ENCODE measurements around the gene WSB1. TPM values are rescaled to one million over a fixed set of nuclear protein-coding genes. Genes with fewer than 3 reads are reported as not detected.
"Not testable (repeated sequence)": the region's sequence is repeated elsewhere in the genome, so short reads cannot be mapped to it uniquely, and the experiment has no call there.

WSB1 gene
- total and polyA plus RNA-seq, 2 experiments from 2014 or later = 161 to 214 TPM

GRCh38 chr17:27246537-27246936 is 47.4 kb upstream of the WSB1 start:
- H3K4me1 ChIP-seq (ENCODE audit: insufficient read depth) = peaks cover 11% of the 10 kb centered on the region
- H3K79me2 ChIP-seq = no peaks in the 10 kb centered on the region
- H3K4me2 ChIP-seq = no peak overlapping the region
- no peaks in the 10 kb centered on the region for H3K9me3 ChIP-seq (ENCODE audit: low read depth)
- no peaks in the 10 kb centered on the region for H3K27me3 ChIP-seq
- H3K36me3 ChIP-seq (replicated peaks; ENCODE audit: insufficient read depth, low read depth) = no peaks in the 10 kb centered on the region
- H3K4me3 ChIP-seq = no peak overlapping the region
- TF ChIP-seq CTCF (IDR thresholded peaks at IDR 0.05; ENCODE audit: poor library complexity) = no peak
- no peak for TF ChIP-seq EZH2 (IDR thresholded peaks at IDR 0.05; ENCODE audit: borderline replicate concordance)
- TF ChIP-seq EZH2phosphoT487 (IDR thresholded peaks at IDR 0.05; ENCODE audit: low read depth, severe bottlenecking, unreplicated experiment) = no peak
- H2AFZ ChIP-seq = no peak overlapping the region
- H4K20me1 ChIP-seq (ENCODE audit: insufficient read depth, poor library complexity, severe bottlenecking) = no peaks in the 10 kb centered on the region
- no peak overlapping the region for H3K27ac ChIP-seq
- no peaks in the 10 kb centered on the region for H3K9me2 ChIP-seq (replicated peaks; ENCODE audit: insufficient read depth)
- DNase-seq (ENCODE audit: low spot score) = no peak

- Histone ChIP-seq H3K4me1 (ENCODE audit: insufficient read depth) (peaks cover 11% of the 10 kb centered on the region), H3K79me2 (no peaks in the 10 kb centered on the region), H4K20me1 (ENCODE audit: insufficient read depth, poor library complexity, severe bottlenecking) (no peaks in the 10 kb centered on the region), H3K9me3 (ENCODE audit: low read depth) (no peaks in the 10 kb centered on the region), H2AFZ (no peak overlapping the region), H3K27ac (peak overlapping the region; percentile 47), H3K27me3 (no peaks in the 10 kb centered on the region), H3K9me2 (replicated peaks; ENCODE audit: insufficient read depth) (no peaks in the 10 kb centered on the region), H3K36me3 (replicated peaks; ENCODE audit: insufficient read depth, low read depth) (no peaks in the 10 kb centered on the region), H3K4me2 (no peak overlapping the region), H3K4me3 (no peak overlapping the region)
- WGBS (ENCODE audit: low lambda C conversion rate, missing lambda C conversion rate) = 57% methylated on average over 7 of the region's 7 CpGs
- TF ChIP-seq EZH2phosphoT487 (IDR thresholded peaks at IDR 0.05; ENCODE audit: low read depth, severe bottlenecking, unreplicated experiment) (no peak), CTCF (IDR thresholded peaks at IDR 0.05; ENCODE audit: poor library complexity) (no peak), EZH2 (IDR thresholded peaks at IDR 0.05; ENCODE audit: borderline replicate concordance) (no peak)
- DNase-seq (ENCODE audit: low spot score) = peak; percentile 51
These were observed 46.6 kb upstream of the WSB1 start for GRCh38 chr17:27247071-27247957.

GRCh38 chr17:27247958-27248342 is 46.0 kb upstream of the WSB1 start:
- WGBS (ENCODE audit: low lambda C conversion rate, missing lambda C conversion rate) = 92% methylated on average over 3 of the region's 3 CpGs
- no peaks in the 10 kb centered on the region for H3K27me3 ChIP-seq
- H3K4me1 ChIP-seq (ENCODE audit: insufficient read depth) = peaks cover 11% of the 10 kb centered on the region
- no peaks in the 10 kb centered on the region for H3K79me2 ChIP-seq
- no peak overlapping the region for H2AFZ ChIP-seq
- no peak overlapping the region for H3K4me3 ChIP-seq
- no peak overlapping the region for H3K4me2 ChIP-seq
- no peak for DNase-seq (ENCODE audit: low spot score)
- H3K27ac ChIP-seq = peak overlapping the region; percentile 47
- H3K9me3 ChIP-seq (ENCODE audit: low read depth) = no peaks in the 10 kb centered on the region
- H3K36me3 ChIP-seq (replicated peaks; ENCODE audit: insufficient read depth, low read depth) = no peaks in the 10 kb centered on the region
- no peak for TF ChIP-seq EZH2phosphoT487 (IDR thresholded peaks at IDR 0.05; ENCODE audit: low read depth, severe bottlenecking, unreplicated experiment)
- no peak for TF ChIP-seq EZH2 (IDR thresholded peaks at IDR 0.05; ENCODE audit: borderline replicate concordance)
- no peak for TF ChIP-seq CTCF (IDR thresholded peaks at IDR 0.05; ENCODE audit: poor library complexity)
- H3K9me2 ChIP-seq (replicated peaks; ENCODE audit: insufficient read depth) = no peaks in the 10 kb centered on the region
- H4K20me1 ChIP-seq (ENCODE audit: insufficient read depth, poor library complexity, severe bottlenecking) = no peaks in the 10 kb centered on the region

- not testable (repeated sequence) for H3K9me3 ChIP-seq (ENCODE audit: low read depth); H4K20me1 ChIP-seq (ENCODE audit: insufficient read depth, poor library complexity, severe bottlenecking); H3K4me2 ChIP-seq; H3K9me2 ChIP-seq (replicated peaks; ENCODE audit: insufficient read depth); H2AFZ ChIP-seq; DNase-seq (ENCODE audit: low spot score); H3K27ac ChIP-seq; H3K36me3 ChIP-seq (replicated peaks; ENCODE audit: insufficient read depth, low read depth); H3K27me3 ChIP-seq; H3K4me3 ChIP-seq; H3K4me1 ChIP-seq (ENCODE audit: insufficient read depth); H3K79me2 ChIP-seq
- WGBS (ENCODE audit: low lambda C conversion rate, missing lambda C conversion rate) = 87% methylated on average over 1 of the region's 1 CpG
These were observed 43.1 kb upstream of the WSB1 start for GRCh38 chr17:27250791-27251190.

GRCh38 chr17:27254802-27255201 is 39.1 kb upstream of the WSB1 start:
- not testable (repeated sequence) for H3K9me2 ChIP-seq (replicated peaks; ENCODE audit: insufficient read depth); DNase-seq (ENCODE audit: low spot score); H3K4me2 ChIP-seq; H4K20me1 ChIP-seq (ENCODE audit: insufficient read depth, poor library complexity, severe bottlenecking); H3K36me3 ChIP-seq (replicated peaks; ENCODE audit: insufficient read depth, low read depth); H3K79me2 ChIP-seq; H3K9me3 ChIP-seq (ENCODE audit: low read depth); H2AFZ ChIP-seq; H3K4me3 ChIP-seq; H3K4me1 ChIP-seq (ENCODE audit: insufficient read depth); H3K27me3 ChIP-seq; H3K27ac ChIP-seq
- WGBS (ENCODE audit: low lambda C conversion rate, missing lambda C conversion rate) = 94% methylated on average over 4 of the region's 4 CpGs
